Measurements from ENCODE around the gene SSBP4.
"Not testable (repeated sequence)": the region's sequence is repeated elsewhere in the genome, so short reads cannot be mapped to it uniquely, and the experiment has no call there.

DNA sequence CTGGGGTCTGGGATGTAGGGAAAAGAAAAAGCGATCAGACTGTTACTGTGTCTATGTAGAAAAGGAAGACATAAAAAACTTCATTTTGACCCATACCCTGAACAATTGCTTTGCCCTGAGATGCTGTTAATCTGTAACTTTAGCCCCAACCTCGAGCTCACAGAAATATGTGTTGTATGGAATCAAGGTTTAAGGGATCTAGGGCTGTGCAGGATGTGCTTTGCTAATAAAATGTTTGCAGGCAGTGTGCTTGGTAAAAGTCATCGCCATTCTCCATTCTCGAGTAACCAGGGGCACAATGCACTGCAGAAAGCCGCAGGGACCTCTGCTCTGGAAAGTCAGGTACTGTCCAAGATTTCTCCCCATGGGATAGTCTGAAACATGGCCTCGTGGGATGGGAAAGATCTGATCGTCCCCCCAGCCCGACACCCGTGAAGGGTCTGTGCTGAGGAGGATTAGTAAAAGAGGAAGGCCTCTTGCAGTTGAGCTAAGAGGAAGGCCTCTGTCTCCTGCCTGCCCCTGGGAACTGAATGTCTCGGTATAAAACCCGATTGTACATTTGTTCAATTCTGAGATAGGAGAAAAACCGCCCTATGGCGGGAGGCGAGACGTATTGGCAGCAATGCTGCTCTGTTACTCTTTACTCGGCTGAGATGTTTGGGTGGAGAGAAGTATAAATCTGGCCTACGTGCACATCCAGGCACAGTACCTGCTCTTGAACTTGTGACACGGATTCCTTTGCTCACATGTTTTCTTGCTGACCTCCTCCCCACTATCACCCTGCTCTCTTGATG is 16.5 kb upstream of the SSBP4 start:
- TF ChIP-seq, protein P1, sequence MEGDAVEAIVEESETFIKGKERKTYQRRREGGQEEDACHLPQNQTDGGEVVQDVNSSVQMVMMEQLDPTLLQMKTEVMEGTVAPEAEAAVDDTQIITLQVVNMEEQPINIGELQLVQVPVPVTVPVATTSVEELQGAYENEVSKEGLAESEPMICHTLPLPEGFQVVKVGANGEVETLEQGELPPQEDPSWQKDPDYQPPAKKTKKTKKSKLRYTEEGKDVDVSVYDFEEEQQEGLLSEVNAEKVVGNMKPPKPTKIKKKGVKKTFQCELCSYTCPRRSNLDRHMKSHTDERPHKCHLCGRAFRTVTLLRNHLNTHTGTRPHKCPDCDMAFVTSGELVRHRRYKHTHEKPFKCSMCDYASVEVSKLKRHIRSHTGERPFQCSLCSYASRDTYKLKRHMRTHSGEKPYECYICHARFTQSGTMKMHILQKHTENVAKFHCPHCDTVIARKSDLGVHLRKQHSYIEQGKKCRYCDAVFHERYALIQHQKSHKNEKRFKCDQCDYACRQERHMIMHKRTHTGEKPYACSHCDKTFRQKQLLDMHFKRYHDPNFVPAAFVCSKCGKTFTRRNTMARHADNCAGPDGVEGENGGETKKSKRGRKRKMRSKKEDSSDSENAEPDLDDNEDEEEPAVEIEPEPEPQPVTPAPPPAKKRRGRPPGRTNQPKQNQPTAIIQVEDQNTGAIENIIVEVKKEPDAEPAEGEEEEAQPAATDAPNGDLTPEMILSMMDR (IDR thresholded peaks at IDR 0.05): not testable (repeated sequence)
- not testable (repeated sequence) for TF ChIP-seq POLR2AphosphoS5, POLR2A (IDR thresholded peaks at IDR 0.05)
